K562 treated with DMSO at 1 percent for 24 hours (cell line): ENCODE measurements around the gene ZNF790. TPM values are rescaled to one million over a fixed set of nuclear protein-coding genes. Genes with fewer than 3 reads are reported as not detected.

Source experiments
- total RNA-seq: library from RNA; unstranded; fragments of 300-600 nt; gene quantifications from 2 replicates; pipeline ENCODE4 v1.2.3, GENCODE V29; 2022; ENCODE audit warnings: low read depth; ENCODE audit not compliant: insufficient read depth

ZNF790 gene
- total RNA-seq = 0.64 and 2.1 TPM in 2 replicates

DNA sequence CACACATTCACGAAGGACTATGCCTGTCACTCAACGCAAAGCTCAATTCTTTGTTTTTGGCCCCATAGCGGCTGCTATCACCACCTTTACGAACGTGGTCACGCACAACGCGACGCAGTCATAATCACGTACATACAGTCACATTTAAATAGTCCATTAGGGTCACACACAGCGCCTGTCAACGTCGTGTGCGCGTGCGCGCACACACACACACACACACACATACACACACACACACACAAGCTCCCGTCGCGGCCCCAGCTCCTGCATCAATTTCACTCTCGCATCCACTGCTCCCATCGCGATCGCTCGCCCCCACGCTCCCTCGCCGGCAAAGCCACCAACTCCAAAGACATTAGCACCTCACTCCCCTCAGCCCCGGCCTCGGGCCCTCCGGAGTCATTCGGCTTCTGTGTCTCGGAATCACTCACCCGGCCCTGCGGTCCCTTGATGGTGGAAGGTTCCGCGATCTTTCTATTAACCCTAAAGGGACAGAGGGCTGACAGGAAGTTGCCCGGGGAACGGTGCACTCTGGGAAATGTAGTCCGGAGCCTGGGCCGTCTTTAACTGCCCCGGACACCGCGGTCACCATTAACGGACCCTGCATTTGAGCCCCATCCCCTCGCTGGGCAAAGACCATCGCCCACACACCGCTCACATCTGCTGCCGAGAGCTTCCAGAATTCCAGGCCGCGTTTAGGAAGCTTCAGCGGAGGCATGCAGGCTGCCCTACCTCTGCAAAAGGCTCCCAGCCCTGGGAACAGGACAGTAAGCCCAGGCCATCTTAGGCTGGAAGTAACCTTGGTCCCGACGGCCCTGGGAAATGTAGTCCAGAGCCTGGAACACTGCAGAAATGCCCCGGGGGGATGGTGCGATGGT lies at the start of gene ZNF790:
Gene ZNF790, minus strand, starts transcription at position 482 of the 878 bp plus-strand sequence. CDS start 12,768 bp downstream, outside the sequence.

DNA sequence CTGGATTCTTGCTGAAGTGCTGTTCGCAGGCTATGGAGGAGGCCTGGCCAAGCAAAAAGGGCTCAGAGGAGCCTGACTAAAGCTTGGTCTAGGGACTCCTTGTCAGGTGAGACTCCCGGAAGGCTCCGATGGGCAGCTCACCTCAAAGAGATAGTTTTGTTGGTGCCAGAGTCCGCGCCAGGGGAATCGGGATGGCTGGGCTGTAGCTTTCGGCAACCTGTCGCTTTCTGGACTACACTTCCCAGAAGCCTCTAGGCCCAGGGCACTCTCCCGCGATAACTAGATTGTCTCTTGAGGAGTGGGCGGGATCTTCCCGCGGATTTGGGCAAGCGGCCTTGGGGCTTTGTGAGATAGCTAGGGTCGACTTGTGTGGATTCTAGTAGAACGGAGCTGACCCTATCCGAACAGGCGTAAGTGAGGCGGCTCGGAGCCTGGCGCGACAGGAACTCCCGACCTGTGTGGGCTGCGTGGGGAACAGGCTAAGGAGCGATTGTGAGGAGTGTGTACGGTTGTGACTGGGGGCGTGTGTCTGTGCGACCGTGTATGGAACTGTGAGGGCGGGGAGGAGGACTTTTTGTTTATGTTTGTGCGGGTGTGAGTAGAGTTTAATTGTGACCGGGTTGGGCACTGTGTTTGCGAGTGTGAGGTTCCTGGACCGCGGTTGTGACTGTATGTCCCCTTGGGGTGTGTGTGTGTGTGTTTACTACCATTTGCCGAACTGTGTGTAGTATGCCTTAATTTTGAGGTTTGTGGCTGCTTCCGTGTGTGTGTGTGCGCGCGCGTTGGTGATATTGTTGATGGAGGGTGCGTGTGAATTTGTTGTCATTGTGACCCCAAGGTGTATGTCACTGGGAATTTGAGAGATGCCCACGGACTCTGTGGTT lies 12.6 kb upstream of the ZNF790 start, which contains the start of gene ZNF345:
Gene ZNF345, plus strand, starts transcription at position 318 of the 884 bp plus-strand sequence. CDS start 25,955 bp downstream, outside the sequence.

DNA sequence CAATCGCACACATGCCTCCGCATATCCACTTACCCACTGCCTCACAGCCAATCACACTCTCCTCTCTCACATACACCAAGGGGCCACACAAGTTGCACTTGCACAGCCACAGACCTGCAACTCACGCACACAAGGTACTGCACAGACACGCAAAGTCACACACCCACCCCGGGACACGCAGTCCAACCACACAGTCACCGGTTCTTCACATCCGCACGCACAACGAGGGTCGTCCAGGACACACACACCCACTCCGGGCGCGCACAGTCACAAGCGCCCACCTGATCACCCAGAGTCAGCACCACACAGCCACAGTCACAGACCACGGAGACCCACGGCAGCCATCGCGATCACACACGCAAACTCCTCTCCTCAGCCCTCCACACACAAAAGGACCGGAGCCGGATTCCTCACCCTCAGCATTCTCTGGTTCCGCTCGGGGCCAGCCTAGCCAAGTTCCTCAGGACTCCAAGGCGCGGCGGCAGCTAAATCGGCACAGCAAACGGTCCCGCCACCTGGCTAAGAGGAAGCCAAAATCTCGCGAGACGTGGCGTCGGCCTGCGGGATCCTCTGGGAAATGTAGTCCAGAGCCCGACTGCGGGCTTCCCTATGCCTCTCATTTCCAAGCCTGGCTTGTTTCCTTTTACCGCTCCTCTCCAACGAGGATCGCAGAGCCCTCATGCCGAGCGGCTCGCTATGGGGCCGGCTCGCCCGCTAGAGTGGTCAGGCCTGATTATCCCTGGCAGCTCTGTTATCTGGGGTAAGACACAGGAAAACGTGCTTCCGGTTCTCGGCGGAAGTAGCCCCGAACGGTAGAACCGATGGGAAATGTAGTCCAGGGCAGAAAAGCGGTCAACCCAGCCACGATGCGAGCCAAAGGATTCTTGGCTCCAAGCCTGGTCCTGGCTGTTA lies 65.6 kb downstream of the ZNF790 start, which contains the start of gene ZNF850:
Gene ZNF850, minus strand, starts transcription at position 497 of the 912 bp plus-strand sequence. CDS start 10,201 bp downstream, outside the sequence.

Other genes starting within 250 kb of the ZNF790 start
- 0.14 TPM in 1 of 2 replicates, not detected in the other for gene ZNF382, start 233.1 kb downstream of the ZNF790 start, total RNA-seq
- 1.5 and 3.1 TPM in 2 replicates for gene ZNF461, start 171.6 kb downstream of the ZNF790 start, total RNA-seq
- gene ZNF567, start 150.8 kb downstream of the ZNF790 start, total RNA-seq = 1.8 and 2.3 TPM in 2 replicates
- 0.90 and 2.7 TPM in 2 replicates for gene ZNF850, start 65.6 kb downstream of the ZNF790 start, total RNA-seq
- gene ZNF345, start 12.5 kb upstream of the ZNF790 start, total RNA-seq = 0.21 and 1.3 TPM in 2 replicates
- 0.15 TPM in 1 of 2 replicates, not detected in the other for gene ZNF829, start 77.9 kb upstream of the ZNF790 start, total RNA-seq
- gene ZNF568, start 77.9 kb upstream of the ZNF790 start, total RNA-seq = 0.17 TPM in 1 of 2 replicates, not detected in the other
- 2.8 and 4.2 TPM in 2 replicates for gene ZNF420, start 240.0 kb upstream of the ZNF790 start, total RNA-seq